Fibroblast of lung (primary cell): ENCODE data around the gene KCTD6. TPM values are rescaled to one million over a fixed set of nuclear protein-coding genes. Genes with fewer than 3 reads are reported as not detected.

Source experiments
- DNase-seq, 2 donors: peaks; one replicate each; pipeline versions ENCODE4 v3.0.0 to v3.0.0-alpha.2; 2010; ENCODE audit warnings: low read depth in 2 of 2
- H2AFZ ChIP-seq: 2 replicates; pipeline ENCODE4 v1.5.1; 2012; ENCODE audit warnings: low read length, control low read depth, inconsistent platforms
- H3K27ac ChIP-seq: 2 replicates; pipeline ENCODE4 v1.5.1; 2011; ENCODE audit warnings: low read length, control low read depth; ENCODE audit not compliant: insufficient read depth
- H3K27me3 ChIP-seq: 2 replicates; pipeline ENCODE4 v1.5.1; 2011; ENCODE audit warnings: mild to moderate bottlenecking, low read length; ENCODE audit not compliant: control insufficient read depth, insufficient read depth
- H3K36me3 ChIP-seq: 2 replicates; pipeline ENCODE4 v1.5.1; 2011; ENCODE audit warnings: low read length; ENCODE audit not compliant: control insufficient read depth, insufficient read depth
- H3K4me1 ChIP-seq: 2 replicates; pipeline ENCODE4 v1.5.1; 2011; ENCODE audit warnings: low read length; ENCODE audit not compliant: control insufficient read depth, insufficient read depth; ENCODE audit errors: extremely low read depth
- H3K4me2 ChIP-seq: 2 replicates; pipeline ENCODE4 v1.5.1; 2011; ENCODE audit warnings: low read length, control low read depth; ENCODE audit not compliant: insufficient read depth; ENCODE audit errors: extremely low read depth
- H3K4me3 ChIP-seq, 4 experiments: fragments of 200-600 bp in 1 of 4; sonication (generic) in 1 of 4; replicated peaks in 1 of 4; 2 replicates each; pipeline ENCODE4 v1.5.1; 2011 to 2016; ENCODE audit warnings: low read length in 4 of 4, low read depth in 3 of 4, mild to moderate bottlenecking in 3 of 4, control low read depth in 2 of 4, inconsistent platforms in 1 of 4, mixed read lengths in 1 of 4; ENCODE audit not compliant: insufficient read depth in 1 of 4; ENCODE audit errors: control extremely low read depth in 1 of 4
- H3K79me2 ChIP-seq: 2 replicates; pipeline ENCODE4 v1.5.1; 2012; ENCODE audit warnings: mild to moderate bottlenecking, low read length, inconsistent platforms; ENCODE audit not compliant: control insufficient read depth, insufficient read depth
- H3K9ac ChIP-seq: 2 replicates; pipeline ENCODE4 v1.5.1; 2011; ENCODE audit warnings: mild to moderate bottlenecking, low read length, control low read depth; ENCODE audit not compliant: insufficient read depth
- H3K9me3 ChIP-seq: 2 replicates; pipeline ENCODE4 v1.5.1; 2012; ENCODE audit warnings: low read depth, low read length; ENCODE audit not compliant: control insufficient read depth, insufficient read depth
- H4K20me1 ChIP-seq: 2 replicates; pipeline ENCODE4 v1.5.1; 2011; ENCODE audit warnings: low read length; ENCODE audit not compliant: control insufficient read depth, insufficient read depth; ENCODE audit errors: extremely low read depth
- CTCF ChIP-seq, 2 donors: IDR thresholded peaks in 1 of 2; conservative IDR thresholded peaks in 1 of 2; 1 replicate in 1 of 2; 2 replicates in 1 of 2; pipeline ENCODE4 v1.5.1; 2011 to 2012; ENCODE audit warnings: low read length in 2 of 2, control low read depth in 1 of 2, inconsistent platforms in 1 of 2, low read depth in 1 of 2, mild to moderate bottlenecking in 1 of 2
- EZH2 ChIP-seq: IDR thresholded peaks from 2 replicates; pipeline ENCODE4 v1.5.1; 2012; ENCODE audit warnings: low read length, control low read depth, mild to moderate bottlenecking; ENCODE audit errors: missing control alignments
- polyA plus RNA-seq, 2 donors: library from polyadenylated mRNA; depleted of rRNA in 1 of 2; stranded (reverse) in 1 of 2; unstranded in 1 of 2; fragments of >200 nt; gene quantifications; 2 replicates each; pipeline ENCODE4 v1.2.1, GENCODE V29; 2011 to 2012; ENCODE audit warnings: missing spikeins in 1 of 2
- total RNA-seq: library from RNA; depleted of rRNA; stranded (reverse); fragments of >200 nt; gene quantifications from 2 replicates; pipeline ENCODE4 v1.2.1, GENCODE V29; 2014

KCTD6 gene
- total and polyA plus RNA-seq, 2 donors (not counting 1 experiment from before 2014, with no cell fraction given) = 10.2 to 14.8 TPM

- DNase-seq = no peak
- no peaks in the 10 kb centered on the region for H3K36me3 ChIP-seq
- no peak for TF ChIP-seq EZH2
- peak in 1 of 2 donors; percentile 10 for TF ChIP-seq CTCF (conservative IDR thresholded peaks at IDR 0.05 in 1 of 2, IDR thresholded peaks at IDR 0.05 in 1 of 2; ENCODE audit: low read depth in 1 of 2, low read length in 2 of 2)
These were observed 40.1 kb downstream of the KCTD6 start for GRCh38 chr3:58531956-58532355.

GRCh38 chr3:58532794-58533220 lies 40.9 kb downstream of the KCTD6 start:
- H2AFZ ChIP-seq = no peak overlapping the region
- no peaks in the 10 kb centered on the region for H4K20me1 ChIP-seq
- H3K27ac ChIP-seq = no peak overlapping the region
- TF ChIP-seq EZH2 (no peak), CTCF (conservative IDR thresholded peaks at IDR 0.05 in 1 of 2, IDR thresholded peaks at IDR 0.05 in 1 of 2; ENCODE audit: low read depth in 1 of 2, low read length in 2 of 2) (peak; percentile 86 to 91)
- H3K4me2 ChIP-seq = no peak overlapping the region
- no peaks in the 10 kb centered on the region for H3K9me3 ChIP-seq
- DNase-seq = peak; percentile 66 to 67
- no peak overlapping the region for H3K9ac ChIP-seq
- H3K4me1 ChIP-seq = peaks cover 7% of the 10 kb centered on the region
- no peaks in the 10 kb centered on the region for H3K36me3 ChIP-seq
- H3K27me3 ChIP-seq = no peaks in the 10 kb centered on the region
- no peaks in the 10 kb centered on the region for H3K79me2 ChIP-seq
- no peak overlapping the region for H3K4me3 ChIP-seq

More at GRCh38 chr3:58531956-58532355, 40.1 kb downstream of the KCTD6 start:
- no peak overlapping the region for H3K4me2 ChIP-seq
- no peaks in the 10 kb centered on the region for H3K79me2 ChIP-seq
- no peaks in the 10 kb centered on the region for H3K9me3 ChIP-seq
- H2AFZ ChIP-seq = no peak overlapping the region
- peaks cover 7% of the 10 kb centered on the region for H3K4me1 ChIP-seq
- H3K27ac ChIP-seq = no peak overlapping the region
- no peaks in the 10 kb centered on the region for H3K27me3 ChIP-seq
- H3K4me3 ChIP-seq = no peak overlapping the region
- H3K9ac ChIP-seq = no peak overlapping the region
- H4K20me1 ChIP-seq = no peaks in the 10 kb centered on the region

DNA sequence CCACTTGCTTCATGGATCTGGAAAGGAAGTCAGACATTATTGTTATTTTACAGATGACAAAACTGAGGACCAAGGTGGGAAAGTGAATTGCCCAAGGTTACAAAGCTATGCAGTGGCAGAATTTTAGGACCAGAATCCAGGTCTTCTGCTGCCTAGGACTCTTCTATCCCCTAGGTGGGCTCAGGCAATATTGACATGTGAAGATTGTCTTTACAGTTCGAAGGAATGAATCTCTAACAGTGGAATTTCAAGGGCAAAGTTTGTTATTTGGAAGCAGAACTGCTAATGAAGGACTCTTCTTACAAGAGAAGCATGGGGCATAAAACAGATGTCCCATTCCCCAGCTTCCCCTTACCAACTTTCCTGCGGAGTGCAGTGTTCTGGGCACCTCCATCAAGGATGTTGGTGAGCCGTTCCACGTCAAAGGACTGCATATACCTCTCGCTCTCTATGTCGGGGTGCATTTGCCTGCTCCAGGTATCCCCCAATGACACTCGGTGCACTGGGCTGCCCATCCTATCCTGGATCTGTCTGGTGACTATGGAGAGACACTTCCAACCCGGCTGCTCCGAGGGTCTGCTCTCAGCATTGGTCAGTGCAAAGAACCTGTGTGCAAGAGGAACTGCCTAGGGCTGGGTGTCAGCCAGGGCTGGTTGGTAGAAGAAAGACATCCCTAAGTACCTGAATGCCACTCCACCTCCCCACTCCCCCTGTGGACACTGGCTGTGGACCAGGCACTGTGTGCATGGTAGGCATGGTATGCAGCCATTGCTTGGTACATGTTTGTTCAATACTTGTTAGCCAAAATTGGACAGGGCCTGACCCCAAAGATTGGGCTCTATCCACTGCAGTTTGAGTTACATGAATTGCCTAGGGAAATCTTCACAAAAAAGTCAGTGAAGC lies 42.9 kb downstream of the KCTD6 start:
- Histone ChIP-seq H3K9ac (no peak overlapping the region), H3K27me3 (no peaks in the 10 kb centered on the region), H3K79me2 (no peaks in the 10 kb centered on the region), H4K20me1 (no peaks in the 10 kb centered on the region), H3K4me3 (no peak overlapping the region), H2AFZ (no peak overlapping the region), H3K4me2 (no peak overlapping the region), H3K9me3 (no peaks in the 10 kb centered on the region), H3K27ac (no peak overlapping the region), H3K4me1 (peaks cover 7% of the 10 kb centered on the region), H3K36me3 (no peaks in the 10 kb centered on the region)
- TF ChIP-seq EZH2 (no peak), CTCF (conservative IDR thresholded peaks at IDR 0.05 in 1 of 2, IDR thresholded peaks at IDR 0.05 in 1 of 2; ENCODE audit: low read depth in 1 of 2, low read length in 2 of 2) (no peak)
- DNase-seq = no peak
